Measurements from ENCODE around the gene APLP1. TPM values are rescaled to one million over a fixed set of nuclear protein-coding genes. Genes with fewer than 3 reads are reported as not detected.

Gene APLP1
- total and polyA plus RNA-seq, 2 donors (not counting 1 experiment from before 2014, with no cell fraction given): 0.99 to 4.1 TPM

GRCh38 chr19:35860818-35861639 lies 7.3 kb upstream of the APLP1 start:
- H2AFZ ChIP-seq (ENCODE audit: low read length): no peak overlapping the region
- peaks cover 44% of the 10 kb centered on the region for H3K27me3 ChIP-seq (ENCODE audit: control insufficient read depth, insufficient read depth, low read length)
- H3K4me1 ChIP-seq (ENCODE audit: control insufficient read depth, extremely low read depth, insufficient read depth, low read length): no peaks in the 10 kb centered on the region
- DNase-seq (ENCODE audit: low read depth in 2 of 2): no peak
- no peak overlapping the region for H3K27ac ChIP-seq (ENCODE audit: insufficient read depth, low read length)
- TF ChIP-seq EZH2 (IDR thresholded peaks at IDR 0.05; ENCODE audit: low read length, missing control alignments): peak; percentile 75
- TF ChIP-seq, protein P1, sequence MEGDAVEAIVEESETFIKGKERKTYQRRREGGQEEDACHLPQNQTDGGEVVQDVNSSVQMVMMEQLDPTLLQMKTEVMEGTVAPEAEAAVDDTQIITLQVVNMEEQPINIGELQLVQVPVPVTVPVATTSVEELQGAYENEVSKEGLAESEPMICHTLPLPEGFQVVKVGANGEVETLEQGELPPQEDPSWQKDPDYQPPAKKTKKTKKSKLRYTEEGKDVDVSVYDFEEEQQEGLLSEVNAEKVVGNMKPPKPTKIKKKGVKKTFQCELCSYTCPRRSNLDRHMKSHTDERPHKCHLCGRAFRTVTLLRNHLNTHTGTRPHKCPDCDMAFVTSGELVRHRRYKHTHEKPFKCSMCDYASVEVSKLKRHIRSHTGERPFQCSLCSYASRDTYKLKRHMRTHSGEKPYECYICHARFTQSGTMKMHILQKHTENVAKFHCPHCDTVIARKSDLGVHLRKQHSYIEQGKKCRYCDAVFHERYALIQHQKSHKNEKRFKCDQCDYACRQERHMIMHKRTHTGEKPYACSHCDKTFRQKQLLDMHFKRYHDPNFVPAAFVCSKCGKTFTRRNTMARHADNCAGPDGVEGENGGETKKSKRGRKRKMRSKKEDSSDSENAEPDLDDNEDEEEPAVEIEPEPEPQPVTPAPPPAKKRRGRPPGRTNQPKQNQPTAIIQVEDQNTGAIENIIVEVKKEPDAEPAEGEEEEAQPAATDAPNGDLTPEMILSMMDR (conservative IDR thresholded peaks at IDR 0.05 in 1 of 2, IDR thresholded peaks at IDR 0.05 in 1 of 2; ENCODE audit: low read depth in 1 of 2, low read length in 2 of 2): no peak
- H4K20me1 ChIP-seq (ENCODE audit: control insufficient read depth, extremely low read depth, insufficient read depth, low read length): no peaks in the 10 kb centered on the region
- H3K9ac ChIP-seq (ENCODE audit: insufficient read depth, low read length): no peak overlapping the region
- H3K36me3 ChIP-seq (ENCODE audit: control insufficient read depth, insufficient read depth, low read length): no peaks in the 10 kb centered on the region
- no peaks in the 10 kb centered on the region for H3K79me2 ChIP-seq (ENCODE audit: control insufficient read depth, insufficient read depth, low read length)
- H3K9me3 ChIP-seq (ENCODE audit: control insufficient read depth, insufficient read depth, low read depth, low read length): no peaks in the 10 kb centered on the region
- H3K4me3 ChIP-seq (replicated peaks in 1 of 4; ENCODE audit: control extremely low read depth in 1 of 4, insufficient read depth in 1 of 4, low read depth in 3 of 4, low read length in 4 of 4): no peak overlapping the region
- H3K4me2 ChIP-seq (ENCODE audit: extremely low read depth, insufficient read depth, low read length): no peak overlapping the region

DNA sequence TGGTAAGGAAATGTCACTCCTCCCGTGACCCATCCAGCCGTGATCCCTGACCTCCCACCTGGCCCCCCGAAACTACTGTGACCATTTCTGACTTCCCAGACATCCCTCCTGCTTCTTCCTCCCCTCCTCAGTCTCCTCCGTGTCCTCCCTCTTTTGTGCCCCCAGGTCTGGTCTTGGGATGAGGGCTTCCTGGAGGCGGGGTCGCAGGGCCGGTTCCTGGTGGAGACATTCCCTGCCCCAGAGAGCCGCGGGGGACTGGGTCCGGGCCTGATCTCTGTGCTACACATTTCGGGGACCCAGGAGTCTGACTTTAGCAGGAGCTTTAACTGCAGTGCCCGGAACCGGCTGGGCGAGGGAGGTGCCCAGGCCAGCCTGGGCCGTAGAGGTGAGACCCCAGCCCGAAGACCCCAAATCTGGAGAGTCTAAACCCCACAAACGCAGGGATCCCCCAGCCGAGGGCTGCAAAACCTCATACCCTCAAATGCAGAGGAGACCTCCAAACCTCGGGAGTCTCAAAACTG lies 6.7 kb upstream of the APLP1 start:
- H3K27me3 ChIP-seq (ENCODE audit: control insufficient read depth, insufficient read depth, low read length): peaks cover 37% of the 10 kb centered on the region
- no peak for TF ChIP-seq EZH2 (IDR thresholded peaks at IDR 0.05; ENCODE audit: low read length, missing control alignments)

DNA sequence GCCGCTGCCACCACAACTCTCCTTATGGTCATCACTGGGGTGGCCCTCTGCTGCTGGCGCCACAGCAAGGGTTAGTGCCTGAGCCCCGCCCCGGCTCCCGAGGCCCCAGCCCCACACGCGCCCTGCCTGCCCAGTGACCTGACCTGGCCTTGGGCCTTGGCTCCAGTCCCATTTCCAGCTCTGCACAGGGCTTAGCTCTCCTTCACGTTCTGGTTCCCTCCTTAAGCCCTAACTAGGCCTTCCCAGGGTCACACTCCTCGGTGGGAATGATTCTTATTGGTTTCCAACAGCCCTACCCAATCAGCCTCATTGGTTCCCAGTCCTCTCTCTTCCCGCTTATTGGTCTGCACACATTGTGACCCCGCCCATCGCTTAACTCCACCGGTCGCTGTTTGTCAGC lies 5.8 kb upstream of the APLP1 start:
- Histone ChIP-seq H3K4me2 (ENCODE audit: extremely low read depth, insufficient read depth, low read length) (no peak overlapping the region), H3K4me1 (ENCODE audit: control insufficient read depth, extremely low read depth, insufficient read depth, low read length) (no peaks in the 10 kb centered on the region), H3K36me3 (ENCODE audit: control insufficient read depth, insufficient read depth, low read length) (no peaks in the 10 kb centered on the region), H3K27ac (ENCODE audit: insufficient read depth, low read length) (no peak overlapping the region), H2AFZ (ENCODE audit: low read length) (no peak overlapping the region), H3K27me3 (ENCODE audit: control insufficient read depth, insufficient read depth, low read length) (peaks cover 38% of the 10 kb centered on the region), H3K9ac (ENCODE audit: insufficient read depth, low read length) (no peak overlapping the region), H3K79me2 (ENCODE audit: control insufficient read depth, insufficient read depth, low read length) (no peaks in the 10 kb centered on the region), H3K9me3 (ENCODE audit: control insufficient read depth, insufficient read depth, low read depth, low read length) (no peaks in the 10 kb centered on the region), H4K20me1 (ENCODE audit: control insufficient read depth, extremely low read depth, insufficient read depth, low read length) (no peaks in the 10 kb centered on the region), H3K4me3 (replicated peaks in 1 of 4; ENCODE audit: control extremely low read depth in 1 of 4, insufficient read depth in 1 of 4, low read depth in 3 of 4, low read length in 4 of 4) (no peak overlapping the region)
- TF ChIP-seq, protein P1 (conservative IDR thresholded peaks at IDR 0.05 in 1 of 2, IDR thresholded peaks at IDR 0.05 in 1 of 2; ENCODE audit: low read depth in 1 of 2, low read length in 2 of 2): no peak
- TF ChIP-seq EZH2 (IDR thresholded peaks at IDR 0.05; ENCODE audit: low read length, missing control alignments): no peak
- DNase-seq (ENCODE audit: low read depth in 2 of 2): no peak

More for the DNA sequence above, 6.7 kb upstream of the APLP1 start:
- no peak overlapping the region for H3K27ac ChIP-seq (ENCODE audit: insufficient read depth, low read length)
- no peak overlapping the region for H3K4me3 ChIP-seq (replicated peaks in 1 of 4; ENCODE audit: control extremely low read depth in 1 of 4, insufficient read depth in 1 of 4, low read depth in 3 of 4, low read length in 4 of 4)
- H3K36me3 ChIP-seq (ENCODE audit: control insufficient read depth, insufficient read depth, low read length): no peaks in the 10 kb centered on the region
- H3K79me2 ChIP-seq (ENCODE audit: control insufficient read depth, insufficient read depth, low read length): no peaks in the 10 kb centered on the region
- no peaks in the 10 kb centered on the region for H4K20me1 ChIP-seq (ENCODE audit: control insufficient read depth, extremely low read depth, insufficient read depth, low read length)
- no peak overlapping the region for H2AFZ ChIP-seq (ENCODE audit: low read length)
- no peak overlapping the region for H3K9ac ChIP-seq (ENCODE audit: insufficient read depth, low read length)
- H3K4me1 ChIP-seq (ENCODE audit: control insufficient read depth, extremely low read depth, insufficient read depth, low read length): no peaks in the 10 kb centered on the region
- no peak overlapping the region for H3K4me2 ChIP-seq (ENCODE audit: extremely low read depth, insufficient read depth, low read length)
- no peak for DNase-seq (ENCODE audit: low read depth in 2 of 2)
- H3K9me3 ChIP-seq (ENCODE audit: control insufficient read depth, insufficient read depth, low read depth, low read length): no peaks in the 10 kb centered on the region

Measured in fibroblast of lung (primary cell).